Activated T-cell treated with anti-CD3 and anti-CD28 coated beads, Interleukin-2, amount 50 U/mL, for 4 hours (primary cell): ENCODE results near the gene TOX3. TPM values are rescaled to one million over a fixed set of nuclear protein-coding genes. Genes with fewer than 3 reads are reported as not detected.

ENCODE experiments used
- ATAC-seq, 2 donors: fragments of 200-7000 bp; cut with Tn5 transposase; one replicate each; pipeline ENCODE4 v1.10.0; 2021
- DNase-seq: peaks from one replicate; pipeline ENCODE4 v3.0.0-alpha.2; 2020
- H3K27me3 Mint-ChIP-seq: one replicate; pipeline ENCODE4 v1.8.0; 2021; ENCODE audit warnings: low read depth, mixed read lengths
- H3K36me3 Mint-ChIP-seq: one replicate; pipeline ENCODE4 v1.8.0; 2022; ENCODE audit warnings: mixed read lengths; ENCODE audit not compliant: insufficient read depth
- H3K4me1 Mint-ChIP-seq: one replicate; pipeline ENCODE4 v1.8.0; 2021; ENCODE audit warnings: low read depth, mixed read lengths
- H3K4me3 Mint-ChIP-seq: one replicate; pipeline ENCODE4 v1.8.0; 2021; ENCODE audit warnings: mild to moderate bottlenecking, moderate library complexity, mixed read lengths
- H3K9me3 Mint-ChIP-seq: one replicate; pipeline ENCODE4 v1.8.0; 2021; ENCODE audit warnings: mixed read lengths
- total RNA-seq, 3 donors: library from RNA; stranded (reverse); gene quantifications; one replicate each; pipeline ENCODE4 v1.2.1, GENCODE V29; 2021

TOX3 gene
- total RNA-seq, 3 donors from 2014 or later = 0.08 TPM; not detected in 2

GRCh38 chr16:52408191-52408845 lies 138.6 kb downstream of the TOX3 start:
- no peak overlapping the region for H3K4me3 Mint-ChIP-seq
- ATAC-seq (no peak), DNase-seq (no peak)
- no peaks in the 10 kb centered on the region for H3K27me3 Mint-ChIP-seq
- peaks cover 8% of the 10 kb centered on the region for H3K9me3 Mint-ChIP-seq
- no peaks in the 10 kb centered on the region for H3K4me1 Mint-ChIP-seq
- no peaks in the 10 kb centered on the region for H3K36me3 Mint-ChIP-seq

- DNase-seq = no peak
- Mint-ChIP-seq H3K4me1 (no peaks in the 10 kb centered on the region), H3K9me3 (peaks cover 6% of the 10 kb centered on the region), H3K4me3 (no peak overlapping the region), H3K27me3 (no peaks in the 10 kb centered on the region), H3K36me3 (no peaks in the 10 kb centered on the region)
- ATAC-seq = no peak
Measured at GRCh38 chr16:52407778-52408177, 139.2 kb downstream of the TOX3 start.

- Mint-ChIP-seq H3K9me3 (no peaks in the 10 kb centered on the region), H3K27me3 (no peaks in the 10 kb centered on the region)
- DNase-seq = no peak
Measured at GRCh38 chr16:52405441-52405840, 141.5 kb downstream of the TOX3 start.

GRCh38 chr16:52404546-52404945 lies 142.4 kb downstream of the TOX3 start:
- ATAC-seq = no peak
- Mint-ChIP-seq H3K36me3 (no peaks in the 10 kb centered on the region), H3K4me3 (no peak overlapping the region), H3K9me3 (no peaks in the 10 kb centered on the region), H3K27me3 (no peaks in the 10 kb centered on the region), H3K4me1 (no peaks in the 10 kb centered on the region)
- DNase-seq = no peak

More at GRCh38 chr16:52405441-52405840, 141.5 kb downstream of the TOX3 start:
- H3K36me3 Mint-ChIP-seq = no peaks in the 10 kb centered on the region
- ATAC-seq = no peak
- H3K4me3 Mint-ChIP-seq = no peak overlapping the region
- no peaks in the 10 kb centered on the region for H3K4me1 Mint-ChIP-seq

- no peak for ATAC-seq
- Mint-ChIP-seq H3K4me1 (no peaks in the 10 kb centered on the region), H3K27me3 (no peaks in the 10 kb centered on the region), H3K36me3 (no peaks in the 10 kb centered on the region), H3K9me3 (peaks cover 7% of the 10 kb centered on the region), H3K4me3 (no peak overlapping the region)
- DNase-seq = no peak
Measured at GRCh38 chr16:52399116-52399515, 147.8 kb downstream of the TOX3 start.

GRCh38 chr16:52398491-52398960 lies 148.4 kb downstream of the TOX3 start:
- no peak overlapping the region for H3K4me3 Mint-ChIP-seq
- no peaks in the 10 kb centered on the region for H3K4me1 Mint-ChIP-seq
- DNase-seq (no peak), ATAC-seq (no peak)
- H3K27me3 Mint-ChIP-seq = no peaks in the 10 kb centered on the region
- H3K36me3 Mint-ChIP-seq = no peaks in the 10 kb centered on the region
- H3K9me3 Mint-ChIP-seq = peaks cover 7% of the 10 kb centered on the region

- H3K36me3 Mint-ChIP-seq = no peaks in the 10 kb centered on the region
- no peaks in the 10 kb centered on the region for H3K4me1 Mint-ChIP-seq
- DNase-seq = no peak
- peaks cover 7% of the 10 kb centered on the region for H3K9me3 Mint-ChIP-seq
- no peak for ATAC-seq
- H3K27me3 Mint-ChIP-seq = no peaks in the 10 kb centered on the region
- H3K4me3 Mint-ChIP-seq = no peak overlapping the region
Measured at GRCh38 chr16:52398021-52398420, 148.9 kb downstream of the TOX3 start.

GRCh38 chr16:52393448-52393847 lies 153.5 kb downstream of the TOX3 start:
- no peak for ATAC-seq
- no peaks in the 10 kb centered on the region for H3K4me1 Mint-ChIP-seq
- H3K36me3 Mint-ChIP-seq = no peaks in the 10 kb centered on the region
- no peaks in the 10 kb centered on the region for H3K27me3 Mint-ChIP-seq
- no peak for DNase-seq
- no peak overlapping the region for H3K4me3 Mint-ChIP-seq
- peaks cover 14% of the 10 kb centered on the region for H3K9me3 Mint-ChIP-seq

- DNase-seq (no peak), ATAC-seq (no peak)
- Mint-ChIP-seq H3K9me3 (peaks cover 7% of the 10 kb centered on the region), H3K4me3 (no peak overlapping the region), H3K4me1 (no peaks in the 10 kb centered on the region), H3K36me3 (no peaks in the 10 kb centered on the region), H3K27me3 (no peaks in the 10 kb centered on the region)
Measured at GRCh38 chr16:52389045-52389444, 157.9 kb downstream of the TOX3 start.
